Tibial nerve (tissue), 4 donors: ENCODE measurements around the gene RPS6KA5. TPM values are rescaled to one million over a fixed set of nuclear protein-coding genes. Genes with fewer than 3 reads are reported as not detected.

Experiments
- DNase-seq, 2 donors: peaks; one replicate each; pipeline ENCODE4 v3.0.0-alpha.2; 2019; ENCODE audit warnings: low spot score in 2 of 2
- H3K27ac ChIP-seq, 4 donors: fragments of 200-600 bp; sonication (generic) in 3 of 4; one replicate each; pipeline ENCODE4 v1.5.1; 2017 to 2019; ENCODE audit warnings: mild to moderate bottlenecking in 1 of 4
- H3K27me3 ChIP-seq, 2 donors: fragments of 200-600 bp; sonication (generic) in 1 of 2; one replicate each; pipeline versions ENCODE4 v1.5.1 to v1.6.0; 2017 to 2019
- H3K36me3 ChIP-seq, 3 donors: fragments of 200-600 bp; sonication (generic); one replicate each; pipeline ENCODE4 v1.5.1; 2018 to 2019
- H3K4me1 ChIP-seq, 4 donors: fragments of 200-600 bp; sonication (generic) in 3 of 4; one replicate each; pipeline ENCODE4 v1.5.1; 2017 to 2019
- H3K4me3 ChIP-seq, 4 donors: fragments of 200-600 bp; sonication (generic) in 3 of 4; one replicate each; pipeline ENCODE4 v1.5.1; 2017 to 2019; ENCODE audit warnings: mild to moderate bottlenecking in 1 of 4, moderate library complexity in 1 of 4
- H3K9me3 ChIP-seq, 4 donors: fragments of 200-600 bp; sonication (generic) in 3 of 4; one replicate each; pipeline ENCODE4 v1.5.1; 2017 to 2019
- EP300 ChIP-seq, 2 donors: sonication (generic); formaldehyde crosslinking; IDR thresholded peaks; one replicate each; pipeline ENCODE4 v1.6.1; 2017; ENCODE audit warnings: antibody characterized with exemption in 2 of 2, mild to moderate bottlenecking in 1 of 2
- POLR2A ChIP-seq, 2 donors: fragments of 450-650 bp; IDR thresholded peaks; one replicate each; pipeline ENCODE4 v1.6.1; 2017; ENCODE audit warnings: antibody characterized with exemption in 2 of 2, mild to moderate bottlenecking in 2 of 2, moderate library complexity in 2 of 2
- WGBS, 2 donors: methylation state at CpG; one replicate each; pipeline ENCODE4 v1.1.5; 2018; 5-methylcytosine and 5-hydroxymethylcytosine counted together
- total RNA-seq, 4 donors: library from RNA; depleted of rRNA; stranded (reverse); fragments of >200 nt; gene quantifications; one replicate each; pipeline ENCODE4 v1.1.0, GENCODE V29; 2016
- TF ChIP-seq, protein P1 (sequence below), 5 experiments: fragments of 200-600 bp in 3 of 5; fragments of 450-650 bp in 2 of 5; sonication (generic) in 3 of 5; IDR thresholded peaks; one replicate each; pipeline ENCODE4 v1.5.1; 2016 to 2019; ENCODE audit warnings: antibody characterized with exemption in 5 of 5, mild to moderate bottlenecking in 3 of 5, moderate library complexity in 2 of 5

Gene RPS6KA5
- total RNA-seq, 4 donors from 2014 or later: 8.4 to 12.7 (median 10.1) TPM

DNA sequence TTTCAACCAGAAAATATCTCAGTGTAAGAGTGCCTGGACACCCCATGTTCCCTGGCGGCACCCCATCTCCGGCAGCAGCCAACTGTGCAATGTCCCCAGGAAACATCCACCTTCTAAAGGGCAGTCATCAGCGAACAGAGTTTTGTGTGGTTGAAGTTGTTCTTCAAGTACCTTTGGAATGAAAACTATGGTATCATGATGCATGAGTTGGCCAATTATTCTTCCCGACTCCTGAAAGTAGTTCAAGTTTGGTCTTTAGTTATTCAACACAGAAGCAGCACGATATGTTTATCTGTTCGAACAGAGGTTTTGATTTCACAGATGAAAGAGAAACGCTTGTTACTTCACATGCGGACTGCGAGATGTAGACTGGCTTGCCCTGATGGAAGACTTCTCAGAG is 223.1 kb downstream of the RPS6KA5 start:
- Histone ChIP-seq H3K36me3 (no peaks in the 10 kb centered on the region), H3K9me3 (no peaks in the 10 kb centered on the region), H3K27ac (no peak overlapping the region), H3K4me3 (no peak overlapping the region), H3K27me3 (no peaks in the 10 kb centered on the region), H3K4me1 (peaks cover 0 to 12% (median 4%) of the 10 kb centered on the region in 4 donors)
- 92 to 93% methylated on average over 9 of the region's 9 CpGs for WGBS, 2 donors
- TF ChIP-seq EP300 (IDR thresholded peaks at IDR 0.05) (no peak), POLR2A (IDR thresholded peaks at IDR 0.05) (no peak)
- TF ChIP-seq, protein P1, sequence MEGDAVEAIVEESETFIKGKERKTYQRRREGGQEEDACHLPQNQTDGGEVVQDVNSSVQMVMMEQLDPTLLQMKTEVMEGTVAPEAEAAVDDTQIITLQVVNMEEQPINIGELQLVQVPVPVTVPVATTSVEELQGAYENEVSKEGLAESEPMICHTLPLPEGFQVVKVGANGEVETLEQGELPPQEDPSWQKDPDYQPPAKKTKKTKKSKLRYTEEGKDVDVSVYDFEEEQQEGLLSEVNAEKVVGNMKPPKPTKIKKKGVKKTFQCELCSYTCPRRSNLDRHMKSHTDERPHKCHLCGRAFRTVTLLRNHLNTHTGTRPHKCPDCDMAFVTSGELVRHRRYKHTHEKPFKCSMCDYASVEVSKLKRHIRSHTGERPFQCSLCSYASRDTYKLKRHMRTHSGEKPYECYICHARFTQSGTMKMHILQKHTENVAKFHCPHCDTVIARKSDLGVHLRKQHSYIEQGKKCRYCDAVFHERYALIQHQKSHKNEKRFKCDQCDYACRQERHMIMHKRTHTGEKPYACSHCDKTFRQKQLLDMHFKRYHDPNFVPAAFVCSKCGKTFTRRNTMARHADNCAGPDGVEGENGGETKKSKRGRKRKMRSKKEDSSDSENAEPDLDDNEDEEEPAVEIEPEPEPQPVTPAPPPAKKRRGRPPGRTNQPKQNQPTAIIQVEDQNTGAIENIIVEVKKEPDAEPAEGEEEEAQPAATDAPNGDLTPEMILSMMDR (IDR thresholded peaks at IDR 0.05): no peak
- DNase-seq: no peak

DNA sequence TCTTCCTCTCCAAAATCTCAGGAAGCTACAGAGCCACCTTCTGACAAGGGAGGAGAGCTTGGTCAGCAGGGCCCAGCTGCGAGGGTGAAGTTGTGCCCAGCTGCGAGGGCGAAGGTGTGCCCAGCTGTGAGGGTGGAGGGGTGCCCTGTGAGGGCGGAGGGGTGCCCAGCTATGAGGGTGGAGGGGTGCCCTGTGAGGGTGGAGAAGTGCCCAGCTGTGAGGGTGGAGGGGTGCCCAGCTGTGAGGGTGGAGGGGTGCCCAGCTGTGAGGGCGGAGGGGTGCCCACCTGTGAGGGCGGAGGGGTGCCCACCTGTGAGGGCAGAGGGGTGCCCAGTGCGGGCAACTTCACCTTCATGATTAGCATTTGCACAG is 223.8 kb downstream of the RPS6KA5 start:
- H3K27me3 ChIP-seq: no peaks in the 10 kb centered on the region
- WGBS, 2 donors: 86 to 93% methylated on average over 7 of the region's 7 CpGs
- H3K36me3 ChIP-seq: no peaks in the 10 kb centered on the region
- no peak for DNase-seq
- peaks cover 0 to 12% (median 4%) of the 10 kb centered on the region in 4 donors for H3K4me1 ChIP-seq
- H3K27ac ChIP-seq: no peak overlapping the region
- TF ChIP-seq EP300 (IDR thresholded peaks at IDR 0.05) (no peak), POLR2A (IDR thresholded peaks at IDR 0.05) (no peak)
- TF ChIP-seq, protein P1 (IDR thresholded peaks at IDR 0.05): no peak
- H3K9me3 ChIP-seq: no peaks in the 10 kb centered on the region
- no peak overlapping the region for H3K4me3 ChIP-seq

DNA sequence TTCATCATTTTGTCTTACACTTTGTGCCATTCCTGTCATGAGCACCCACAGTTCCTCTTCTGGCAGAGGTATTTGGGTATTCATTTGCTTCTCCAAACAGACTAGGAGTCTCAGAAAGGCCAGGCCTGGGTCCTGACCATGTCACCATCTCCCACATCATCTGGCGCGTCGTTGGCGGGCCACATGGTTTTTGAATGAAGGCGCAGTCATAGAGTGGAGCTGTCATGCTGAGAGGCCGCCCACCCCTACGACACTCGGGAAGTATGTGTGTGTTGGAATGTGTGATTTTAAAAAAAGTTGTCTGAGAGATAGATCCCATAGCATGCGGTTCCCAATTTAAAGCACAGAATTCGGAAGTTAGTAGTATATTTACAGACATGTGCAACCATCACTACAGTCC is 228.6 kb downstream of the RPS6KA5 start:
- H3K36me3 ChIP-seq: no peaks in the 10 kb centered on the region
- WGBS, 2 donors: 81 to 86% methylated on average over 10 of the region's 10 CpGs
- no peak overlapping the region for H3K27ac ChIP-seq
- peaks cover 0 to 14% (median 4%) of the 10 kb centered on the region in 4 donors for H3K4me1 ChIP-seq
- DNase-seq: no peak
- H3K9me3 ChIP-seq: no peaks in the 10 kb centered on the region
- TF ChIP-seq EP300 (IDR thresholded peaks at IDR 0.05): no peak
- TF ChIP-seq, protein P1 (IDR thresholded peaks at IDR 0.05): no peak
- TF ChIP-seq POLR2A (IDR thresholded peaks at IDR 0.05): no peak
- H3K27me3 ChIP-seq: no peaks in the 10 kb centered on the region
- H3K4me3 ChIP-seq: no peak overlapping the region

DNA sequence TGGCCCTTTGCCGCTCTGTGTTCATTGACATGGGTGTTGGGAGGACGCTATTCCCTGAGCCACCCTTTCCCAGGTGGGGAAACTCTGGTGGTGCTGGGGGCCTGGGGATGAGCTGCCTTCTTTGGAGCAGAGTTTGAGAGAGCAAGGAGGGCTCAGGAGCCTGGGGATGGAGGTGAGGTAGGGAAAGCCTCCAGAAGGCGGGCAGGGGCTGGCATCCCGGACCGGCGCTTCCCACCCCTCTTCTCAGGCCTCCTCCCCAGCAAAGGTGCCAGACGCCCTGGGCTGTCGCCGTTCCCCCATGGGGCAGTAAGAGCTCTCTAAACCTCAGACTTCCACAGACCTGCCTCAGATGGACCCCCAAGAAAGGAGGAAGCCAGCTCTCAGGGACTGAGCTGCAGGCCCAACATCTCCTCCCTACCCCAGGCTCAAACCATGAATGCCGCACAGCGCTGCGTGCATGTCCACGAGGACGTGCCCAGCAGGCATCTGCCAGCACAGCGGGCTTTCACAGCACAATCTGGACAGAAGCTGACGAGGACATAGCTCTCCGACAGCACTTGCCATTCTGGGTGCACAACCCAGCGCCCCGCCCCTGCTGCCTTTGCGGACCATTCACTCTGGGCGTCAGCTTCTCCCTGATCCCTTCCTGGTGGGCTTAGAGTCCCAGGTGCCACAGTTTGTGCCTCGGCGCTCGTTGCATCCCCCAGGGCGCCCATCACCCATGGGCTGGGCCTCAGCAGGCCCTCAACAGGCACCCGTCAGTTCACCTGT is 229.3 kb downstream of the RPS6KA5 start:
- Histone ChIP-seq H3K9me3 (no peaks in the 10 kb centered on the region), H3K36me3 (no peaks in the 10 kb centered on the region), H3K27me3 (no peaks in the 10 kb centered on the region), H3K4me3 (no peak overlapping the region), H3K27ac (no peak overlapping the region), H3K4me1 (peaks cover 0 to 14% (median 4%) of the 10 kb centered on the region in 4 donors)
- 89 to 92% methylated on average over 23 to 26 of the region's 26 CpGs for WGBS, 2 donors
- DNase-seq: no peak
- no peak for TF ChIP-seq POLR2A (IDR thresholded peaks at IDR 0.05)
- TF ChIP-seq EP300 (IDR thresholded peaks at IDR 0.05): no peak
- TF ChIP-seq, protein P1 (IDR thresholded peaks at IDR 0.05): no peak

DNA sequence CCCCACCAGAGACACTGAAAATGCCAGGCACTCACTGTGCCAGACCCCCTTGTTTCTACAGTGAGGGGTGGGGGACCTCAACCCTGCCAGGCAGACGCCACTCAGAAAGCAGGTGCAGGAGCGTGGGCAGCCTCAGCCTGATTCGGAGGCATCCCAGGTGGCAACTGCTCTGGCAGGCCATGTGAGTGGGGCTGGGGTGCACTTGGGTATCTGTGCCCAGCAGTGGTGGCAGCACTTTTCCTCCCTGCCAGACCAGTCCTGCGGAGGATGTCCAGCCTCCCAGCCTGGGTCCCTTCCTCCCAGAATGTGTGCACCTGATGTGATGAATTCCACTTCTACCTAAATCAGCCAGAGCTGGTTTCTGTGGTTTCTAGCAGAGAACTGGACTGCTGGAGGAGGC is 230.8 kb downstream of the RPS6KA5 start:
- no peaks in the 10 kb centered on the region for H3K27me3 ChIP-seq
- 80 to 94% methylated on average over 1 to 4 of the region's 4 CpGs for WGBS, 2 donors
- H3K4me3 ChIP-seq: no peak overlapping the region
- no peak for DNase-seq
- H3K4me1 ChIP-seq: peaks cover 0 to 14% (median 4%) of the 10 kb centered on the region in 4 donors
- TF ChIP-seq EP300 (IDR thresholded peaks at IDR 0.05) (no peak), POLR2A (IDR thresholded peaks at IDR 0.05) (no peak)
- TF ChIP-seq, protein P1 (IDR thresholded peaks at IDR 0.05): no peak
- no peak overlapping the region for H3K27ac ChIP-seq
- peaks cover 0 to under 1% (median 0%) of the 10 kb centered on the region in 4 donors for H3K9me3 ChIP-seq
- no peaks in the 10 kb centered on the region for H3K36me3 ChIP-seq
